ENCODE data around the gene CCDC71. TPM values are rescaled to one million over a fixed set of nuclear protein-coding genes. Genes with fewer than 3 reads are reported as not detected.
A peak's percentile ranks its signal among the peaks of the same experiment; 100 is the strongest.

The CCDC71 gene
- total RNA-seq, 1 donor from 2014 or later = 29.4 TPM

GRCh38 chr3:49131040-49131439 lies 35.1 kb downstream of the CCDC71 start:
- Mint-ChIP-seq H3K9me3 (no peaks in the 10 kb centered on the region), H3K27ac (ENCODE audit: unreplicated experiment) (no peak overlapping the region), H3K36me3 (ENCODE audit: low read depth) (no peaks in the 10 kb centered on the region), H3K4me1 (peaks cover 35% of the 10 kb centered on the region), H3K4me3 (peak overlapping the region; percentile 92), H3K27me3 (ENCODE audit: low read depth) (no peaks in the 10 kb centered on the region)
- DNase-seq (ENCODE audit: low read depth, low spot score) = no peak
- no peak for TF ChIP-seq CTCF (conservative IDR thresholded peaks at IDR 0.05)

GRCh38 chr3:49124991-49125670 lies 41.0 kb downstream of the CCDC71 start:
- peak overlapping the region; percentile 84 for H3K27ac Mint-ChIP-seq (ENCODE audit: unreplicated experiment)
- no peak for DNase-seq (ENCODE audit: low read depth, low spot score)
- H3K27me3 Mint-ChIP-seq (ENCODE audit: low read depth) = no peaks in the 10 kb centered on the region
- H3K4me3 Mint-ChIP-seq = peak overlapping the region; percentile 50
- no peaks in the 10 kb centered on the region for H3K4me1 Mint-ChIP-seq
- no peaks in the 10 kb centered on the region for H3K9me3 Mint-ChIP-seq
- no peaks in the 10 kb centered on the region for H3K36me3 Mint-ChIP-seq (ENCODE audit: low read depth)
- no peak for TF ChIP-seq CTCF (conservative IDR thresholded peaks at IDR 0.05)

- Mint-ChIP-seq H3K36me3 (ENCODE audit: low read depth) (no peaks in the 10 kb centered on the region), H3K27me3 (ENCODE audit: low read depth) (no peaks in the 10 kb centered on the region), H3K4me1 (peaks cover 5% of the 10 kb centered on the region), H3K4me3 (no peak overlapping the region), H3K9me3 (no peaks in the 10 kb centered on the region), H3K27ac (ENCODE audit: unreplicated experiment) (no peak overlapping the region)
- no peak for DNase-seq (ENCODE audit: low read depth, low spot score)
- TF ChIP-seq CTCF (conservative IDR thresholded peaks at IDR 0.05) = no peak
Observed at GRCh38 chr3:49124203-49124602, 41.9 kb downstream of the CCDC71 start.

- Mint-ChIP-seq H3K27me3 (ENCODE audit: low read depth) (no peaks in the 10 kb centered on the region), H3K9me3 (no peaks in the 10 kb centered on the region), H3K4me1 (peaks cover 5% of the 10 kb centered on the region), H3K27ac (ENCODE audit: unreplicated experiment) (no peak overlapping the region), H3K4me3 (no peak overlapping the region), H3K36me3 (ENCODE audit: low read depth) (no peaks in the 10 kb centered on the region)
- DNase-seq (ENCODE audit: low read depth, low spot score) = no peak
- no peak for TF ChIP-seq CTCF (conservative IDR thresholded peaks at IDR 0.05)
Observed at GRCh38 chr3:49123687-49124086, 42.4 kb downstream of the CCDC71 start.

GRCh38 chr3:49122886-49123545 lies 43.1 kb downstream of the CCDC71 start:
- H3K9me3 Mint-ChIP-seq = no peaks in the 10 kb centered on the region
- H3K4me1 Mint-ChIP-seq = peaks cover 5% of the 10 kb centered on the region
- H3K36me3 Mint-ChIP-seq (ENCODE audit: low read depth) = no peaks in the 10 kb centered on the region
- no peaks in the 10 kb centered on the region for H3K27me3 Mint-ChIP-seq (ENCODE audit: low read depth)
- DNase-seq (ENCODE audit: low read depth, low spot score) = no peak
- no peak overlapping the region for H3K27ac Mint-ChIP-seq (ENCODE audit: unreplicated experiment)
- TF ChIP-seq CTCF (conservative IDR thresholded peaks at IDR 0.05) = no peak
- peak overlapping the region; percentile 23 for H3K4me3 Mint-ChIP-seq
